RPMI7951 (cell line): ENCODE data around the gene MYL10. TPM values are rescaled to one million over a fixed set of nuclear protein-coding genes. Genes with fewer than 3 reads are reported as not detected.
"Not testable (repeated sequence)": the region's sequence is repeated elsewhere in the genome, so short reads cannot be mapped to it uniquely, and the experiment has no call there.

ENCODE experiments used
- DNase-seq: peaks from one replicate; pipeline ENCODE4 v3.0.0-alpha.2; 2012; ENCODE audit warnings: low read depth
- total RNA-seq: library from RNA; depleted of rRNA; stranded (reverse); fragments of >200 nt; shearing (Covaris generic); gene quantifications from 2 replicates; pipeline ENCODE4 v1.2.3, GENCODE V29; 2014

Gene MYL10
- total RNA-seq, 1 experiment from 2014 or later = not detected

DNA sequence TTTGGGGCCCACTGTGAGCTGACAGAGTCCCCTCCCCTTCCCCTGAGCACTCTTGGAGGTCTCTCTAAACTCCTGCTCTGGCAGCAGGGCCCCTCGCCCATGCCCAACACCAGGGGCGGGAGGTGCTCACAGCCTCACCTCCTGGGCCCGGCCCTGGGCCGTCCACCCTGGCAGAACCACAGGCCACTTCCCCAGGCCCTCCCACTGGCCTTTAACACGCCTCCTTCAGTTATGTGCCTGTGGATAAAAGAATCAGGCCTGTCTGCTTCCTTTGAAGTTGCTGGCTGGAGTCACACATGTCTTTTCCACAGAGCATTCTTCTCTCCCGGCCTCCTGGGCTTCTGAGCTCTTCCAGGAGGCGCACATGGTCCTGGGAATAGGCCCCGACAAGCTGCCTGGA is 10.2 kb downstream of the MYL10 start:
- DNase-seq = peak; percentile 83

DNA sequence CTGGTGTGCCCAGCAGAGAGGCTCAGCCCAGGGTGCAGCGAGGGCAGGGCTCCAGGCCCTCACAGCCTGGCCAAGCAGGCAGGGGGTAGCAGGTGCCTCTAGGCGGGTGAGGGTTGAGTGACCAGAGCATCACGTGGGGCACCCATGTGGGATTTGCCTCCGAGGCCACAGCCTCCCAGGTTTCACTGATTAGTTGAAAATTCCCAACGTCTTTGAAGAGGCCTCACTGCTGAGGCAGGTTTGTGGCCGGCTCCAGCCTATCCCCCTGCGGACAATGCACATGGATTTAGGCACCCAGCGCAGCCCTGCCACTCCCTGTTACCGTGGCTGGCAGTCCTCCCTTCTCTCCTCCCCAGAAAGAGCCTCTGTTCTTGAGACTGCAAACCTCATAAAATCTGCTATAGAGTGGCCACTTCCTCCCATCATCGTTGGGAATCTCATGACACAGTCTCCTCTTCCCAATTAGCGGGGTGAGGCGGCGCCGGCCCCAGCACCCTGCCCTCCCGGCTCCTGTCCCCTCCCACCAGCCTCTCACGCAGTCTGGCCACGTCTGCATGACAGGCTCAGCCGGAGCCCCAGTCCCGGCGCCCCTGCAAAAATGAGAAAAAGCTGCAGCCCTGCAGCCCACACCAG is 10.8 kb downstream of the MYL10 start:
- peak; percentile 87 for DNase-seq

DNA sequence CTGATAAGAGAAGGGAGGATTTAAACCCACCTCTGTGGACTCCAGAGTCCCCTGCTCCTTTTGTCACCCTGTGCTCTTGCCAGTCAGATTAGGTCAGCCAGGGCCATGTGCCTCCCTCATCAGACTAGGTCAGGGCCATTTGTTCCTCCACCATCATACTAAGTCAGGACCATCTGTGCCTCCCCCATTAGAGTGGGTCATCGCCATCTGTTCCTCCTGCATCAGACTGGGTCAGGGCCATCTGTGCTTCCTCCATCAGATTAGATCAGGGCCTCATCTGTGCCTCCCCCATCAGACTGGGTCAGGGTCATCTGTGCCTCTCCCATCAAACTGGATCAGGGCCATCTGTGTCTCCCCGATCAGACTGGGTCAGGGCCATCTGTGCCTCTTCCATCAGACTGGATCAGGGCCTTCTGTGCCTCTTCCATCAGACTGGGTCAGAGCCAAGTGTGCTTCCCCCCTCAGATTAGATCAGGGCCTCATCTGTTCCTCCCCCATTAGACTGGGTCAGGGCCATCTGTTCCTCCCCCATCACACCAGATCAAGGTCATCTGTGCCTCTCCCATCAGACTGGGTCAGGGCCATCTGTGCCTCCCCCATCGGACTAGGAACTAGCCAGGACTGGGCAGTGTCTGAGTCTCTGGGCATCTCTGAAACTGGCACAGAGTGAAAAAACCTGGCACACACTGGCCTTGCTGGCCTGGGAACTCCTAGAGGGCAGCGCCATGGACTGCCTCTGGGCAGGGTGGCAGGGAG is 11.5 kb downstream of the MYL10 start:
- no peak for DNase-seq

DNA sequence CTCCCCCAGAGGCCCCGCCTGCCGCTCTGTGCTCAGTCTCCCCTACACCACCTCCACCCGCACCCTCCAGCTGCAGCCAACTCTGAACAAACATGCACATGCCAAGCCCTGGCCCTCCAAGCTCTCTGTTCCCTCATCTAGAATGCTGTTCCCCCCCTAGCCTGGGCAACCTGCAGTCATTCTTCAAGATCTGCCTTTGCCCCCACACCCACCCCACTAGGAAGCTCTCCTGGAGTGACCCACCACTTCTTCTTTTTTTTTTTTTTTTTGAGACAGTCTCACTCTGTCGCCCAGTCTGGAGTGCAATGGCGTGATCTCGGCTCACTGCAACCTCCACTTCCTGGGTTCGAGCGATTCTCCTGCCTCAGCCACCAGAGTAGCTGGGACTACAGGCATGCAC is 13.7 kb downstream of the MYL10 start:
- no peak for DNase-seq

DNA sequence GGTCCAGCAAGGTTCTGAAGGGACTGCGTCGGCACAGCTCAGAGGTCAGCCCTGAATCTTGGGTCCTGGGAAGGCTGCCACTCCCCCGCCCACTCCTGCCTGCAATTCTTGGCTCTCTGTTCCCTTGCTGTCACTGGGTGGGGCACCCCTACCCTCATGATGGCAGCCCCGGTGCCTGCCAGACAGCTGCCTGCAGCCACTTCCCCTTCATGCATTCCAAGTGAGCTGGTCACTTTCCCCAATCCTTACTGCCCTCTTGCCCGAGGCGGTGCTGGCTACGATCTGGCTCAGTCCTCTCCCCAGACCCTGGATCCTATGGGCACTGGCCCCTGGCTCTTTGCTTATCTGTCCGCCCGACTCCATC is 14.2 kb downstream of the MYL10 start:
- peak; percentile 84 for DNase-seq

DNA sequence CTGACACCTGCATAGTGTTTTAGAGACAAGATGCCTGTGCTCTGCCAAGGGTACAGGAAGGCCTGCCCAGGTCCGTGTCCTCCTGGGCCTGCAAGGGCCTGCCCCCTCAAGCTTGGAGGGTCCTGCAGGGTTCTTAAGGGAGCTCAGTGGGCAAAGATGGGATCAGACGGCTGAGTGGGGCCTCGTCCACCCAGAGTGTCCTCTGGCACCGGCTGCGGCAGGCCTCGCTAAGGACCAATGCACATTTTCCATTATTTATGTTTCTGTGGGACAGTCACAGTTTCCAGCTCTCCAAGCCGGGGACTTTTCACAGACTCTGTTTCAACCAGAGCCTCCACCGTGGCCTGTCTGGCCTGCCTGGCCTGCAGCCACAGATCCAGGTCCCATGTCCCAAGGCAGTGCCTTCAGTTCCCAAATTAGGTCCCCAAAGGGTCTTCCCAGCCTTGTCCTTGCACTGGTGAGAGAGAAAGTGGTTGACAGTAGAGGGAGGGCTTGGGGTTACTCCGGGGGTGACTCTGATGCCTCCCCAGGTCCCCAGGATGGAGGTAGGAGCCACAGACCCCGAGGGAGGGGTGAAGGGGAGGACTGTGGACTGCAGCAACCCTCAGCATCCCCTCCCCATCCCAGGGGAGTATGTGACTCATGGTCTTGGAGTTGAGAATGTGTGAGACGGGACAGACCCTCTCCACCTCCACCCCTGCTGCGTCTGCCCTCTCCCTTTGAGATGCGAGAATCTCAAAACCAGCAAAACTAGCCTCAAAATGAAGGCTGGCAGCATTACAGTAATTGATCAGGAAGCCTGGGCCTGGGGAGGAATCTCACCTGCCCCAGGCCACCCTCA is 14.8 kb downstream of the MYL10 start:
- no peak for DNase-seq

DNA sequence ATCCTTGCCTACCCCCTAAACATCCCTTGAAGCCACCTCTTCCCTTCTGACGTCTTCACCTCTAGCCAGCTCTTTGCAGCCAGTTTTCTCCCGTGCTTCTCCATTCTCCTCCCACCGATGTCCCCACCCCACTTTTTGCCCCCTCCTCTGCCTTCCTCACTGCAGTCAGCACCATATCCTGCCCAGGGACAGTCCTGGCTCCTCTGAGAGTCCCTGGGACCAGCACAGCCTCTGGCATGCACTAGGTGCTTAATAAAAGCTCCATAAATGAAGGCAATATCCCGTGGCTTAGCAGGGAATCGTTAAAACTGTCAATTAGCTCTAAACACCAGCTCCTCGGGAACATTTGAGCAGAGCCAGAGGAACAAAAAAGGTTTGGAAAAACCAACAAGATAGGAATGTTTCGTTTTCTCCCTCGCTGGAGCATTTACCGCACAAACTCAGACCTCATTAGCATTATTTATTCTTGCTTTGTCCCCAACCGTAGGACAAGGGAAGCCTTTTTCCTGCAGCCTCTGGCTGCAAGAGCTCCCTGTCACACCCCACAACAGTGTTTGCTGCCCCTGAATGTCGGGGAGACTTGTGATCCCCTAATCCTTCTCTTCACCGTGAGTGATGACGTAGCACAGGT is 16.1 kb downstream of the MYL10 start:
- DNase-seq = no peak

DNA sequence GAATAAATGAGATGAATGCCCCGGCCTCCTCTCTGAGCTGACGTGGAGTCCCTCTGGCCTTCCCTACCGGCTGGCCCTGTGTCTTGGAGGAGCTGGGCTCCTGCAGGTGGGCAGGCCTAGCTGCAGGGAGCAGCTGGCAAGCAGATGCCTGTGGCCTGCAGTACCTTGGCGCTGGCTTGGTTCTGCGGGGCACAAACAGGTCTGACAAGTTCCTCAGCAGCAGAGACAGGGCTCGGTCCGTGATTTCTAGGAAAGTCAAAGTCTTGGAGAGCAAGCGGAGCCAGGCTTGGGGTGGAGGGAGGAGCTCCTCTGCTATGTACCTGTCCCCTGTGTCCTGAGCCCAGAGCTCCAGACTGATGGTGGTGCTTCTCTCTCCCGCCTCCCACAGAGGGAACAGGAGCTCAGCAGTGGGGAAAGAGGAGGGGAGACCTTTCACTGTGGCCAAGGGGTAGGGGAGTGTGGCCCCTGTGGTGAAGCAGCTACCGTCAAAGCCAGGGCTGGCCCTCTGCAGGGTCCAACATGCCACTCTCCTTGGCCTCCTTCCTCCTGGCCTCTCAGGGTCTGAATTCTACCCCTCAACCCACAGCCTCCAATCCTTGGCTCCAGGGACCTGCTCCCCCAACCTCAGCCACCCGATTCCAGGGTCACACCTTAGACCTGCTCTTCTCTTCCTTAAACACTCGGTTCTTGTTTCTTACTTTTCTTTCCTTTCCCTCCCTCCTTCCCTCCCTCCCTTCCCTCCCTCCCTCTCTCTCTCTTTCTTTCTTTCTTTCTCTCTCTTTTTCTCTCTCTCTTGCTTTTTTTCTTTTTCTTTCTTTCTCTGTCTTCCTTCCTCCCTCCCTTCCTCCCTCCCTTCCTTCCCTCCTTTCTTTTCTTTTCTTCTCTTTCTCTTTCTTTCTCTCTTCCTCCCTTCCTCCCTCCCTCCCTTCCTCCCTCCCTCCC is 20.1 kb downstream of the MYL10 start:
- no peak for DNase-seq

DNA sequence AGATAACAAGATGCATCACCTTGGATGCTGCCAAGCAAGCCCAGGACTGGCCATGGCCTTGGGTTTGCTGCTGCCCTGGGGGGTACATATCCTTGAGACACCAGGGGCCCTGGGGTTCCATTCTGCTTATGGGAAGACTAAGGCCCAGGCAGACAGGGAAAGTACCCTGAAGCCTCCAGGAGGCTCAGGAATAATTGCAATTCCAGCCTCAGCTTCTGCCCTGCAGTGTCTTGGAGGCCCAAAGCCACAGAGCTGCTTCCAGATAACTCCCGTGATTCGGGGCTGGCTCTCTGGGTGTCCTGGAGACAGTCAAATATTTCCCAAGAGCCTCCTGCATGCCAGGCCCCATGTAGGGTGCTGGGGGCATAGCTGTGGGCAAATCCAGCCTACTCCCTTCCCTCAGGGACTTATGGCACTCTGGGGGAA is 22.6 kb downstream of the MYL10 start:
- no peak for DNase-seq

DNA sequence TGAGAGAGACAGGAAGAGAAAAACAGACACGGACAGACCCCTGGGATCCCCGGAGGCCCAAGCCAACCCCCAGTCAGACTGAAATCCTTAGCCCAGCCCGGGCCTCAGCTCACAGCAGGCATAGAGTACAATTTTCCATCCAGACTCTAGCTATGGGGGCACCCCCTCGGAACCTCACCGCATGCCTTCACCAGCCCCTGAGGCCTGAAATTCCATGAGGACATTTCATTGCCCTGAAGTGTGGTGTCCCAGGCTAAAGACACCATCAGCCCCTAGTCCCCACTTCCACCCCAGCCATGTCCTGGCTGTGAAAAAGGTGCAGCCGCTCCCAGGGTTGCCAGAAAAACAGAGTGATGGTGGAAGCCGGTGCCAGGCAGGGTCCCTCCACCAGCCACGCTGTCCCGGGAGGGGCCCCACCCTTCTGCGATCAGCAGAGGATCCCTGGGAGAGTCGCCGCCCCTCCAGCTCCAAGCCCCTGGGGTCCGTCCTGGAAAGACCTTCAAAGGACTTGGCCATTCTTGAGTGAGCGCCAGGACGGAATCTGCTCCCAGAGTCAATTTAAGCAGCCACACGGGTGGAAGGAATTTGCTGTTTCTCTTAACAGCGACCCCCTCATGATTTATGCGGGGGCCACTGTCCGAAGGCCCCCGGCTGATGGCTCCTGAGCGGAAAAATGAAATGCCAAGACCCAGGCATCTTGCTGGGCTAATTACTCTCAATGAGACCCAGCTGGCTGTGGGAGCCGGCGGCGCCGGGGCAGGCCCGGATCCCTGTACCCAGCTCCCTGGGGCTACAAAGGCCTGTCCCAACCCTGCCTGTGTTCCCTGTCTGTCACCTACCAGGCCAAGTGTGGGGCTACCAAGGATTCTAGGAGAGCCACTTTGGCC is 23.2 kb downstream of the MYL10 start:
- no peak for DNase-seq

DNA sequence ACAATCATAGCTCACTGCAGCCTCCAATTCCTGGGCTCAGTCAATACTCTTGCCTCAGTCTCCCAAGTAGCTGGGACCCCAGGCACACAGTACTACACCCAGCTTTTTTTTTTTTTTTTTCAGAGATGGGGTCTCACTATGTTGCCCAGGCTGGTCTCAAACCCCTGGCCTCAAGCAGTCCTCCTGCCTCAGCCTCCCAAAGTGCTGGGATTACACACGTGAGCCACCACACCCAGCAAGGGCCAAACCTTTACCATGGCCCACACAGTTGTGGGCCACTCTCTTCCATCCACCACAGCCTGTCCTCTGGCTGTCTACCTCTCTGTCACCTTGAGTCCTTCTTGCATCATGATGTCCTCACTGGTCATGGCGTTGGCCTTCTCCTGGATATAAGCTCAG is 24.2 kb downstream of the MYL10 start:
- DNase-seq = not testable (repeated sequence)

DNA sequence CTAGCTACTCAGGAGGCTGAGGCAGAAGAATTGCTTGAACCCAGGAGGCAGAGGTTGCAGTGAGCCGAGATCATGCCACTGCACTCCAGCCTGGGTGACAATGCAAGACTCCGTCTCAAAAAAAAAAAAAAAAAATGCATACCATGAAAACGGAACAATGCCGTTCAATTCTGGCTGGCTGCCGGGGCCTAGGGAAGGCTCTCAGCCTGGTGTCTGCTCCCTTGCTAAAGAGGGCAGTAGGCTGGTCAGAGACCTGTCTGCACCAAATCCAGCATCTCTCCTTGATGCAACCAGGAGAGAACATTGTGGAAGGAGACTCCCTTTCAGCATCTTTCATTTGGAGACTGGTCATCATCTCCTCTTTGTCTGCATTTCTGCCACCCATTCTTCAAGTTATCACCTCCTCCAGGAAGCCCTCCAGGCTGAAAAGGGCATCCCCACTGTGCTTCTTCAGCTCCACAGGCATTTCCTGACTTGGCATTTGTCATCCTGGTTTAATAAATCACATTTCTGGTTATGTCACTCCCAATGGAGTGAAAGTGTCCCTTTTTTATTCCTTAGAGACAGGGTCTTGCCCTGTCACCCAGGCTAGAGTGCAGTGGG is 24.7 kb downstream of the MYL10 start:
- no peak for DNase-seq

DNA sequence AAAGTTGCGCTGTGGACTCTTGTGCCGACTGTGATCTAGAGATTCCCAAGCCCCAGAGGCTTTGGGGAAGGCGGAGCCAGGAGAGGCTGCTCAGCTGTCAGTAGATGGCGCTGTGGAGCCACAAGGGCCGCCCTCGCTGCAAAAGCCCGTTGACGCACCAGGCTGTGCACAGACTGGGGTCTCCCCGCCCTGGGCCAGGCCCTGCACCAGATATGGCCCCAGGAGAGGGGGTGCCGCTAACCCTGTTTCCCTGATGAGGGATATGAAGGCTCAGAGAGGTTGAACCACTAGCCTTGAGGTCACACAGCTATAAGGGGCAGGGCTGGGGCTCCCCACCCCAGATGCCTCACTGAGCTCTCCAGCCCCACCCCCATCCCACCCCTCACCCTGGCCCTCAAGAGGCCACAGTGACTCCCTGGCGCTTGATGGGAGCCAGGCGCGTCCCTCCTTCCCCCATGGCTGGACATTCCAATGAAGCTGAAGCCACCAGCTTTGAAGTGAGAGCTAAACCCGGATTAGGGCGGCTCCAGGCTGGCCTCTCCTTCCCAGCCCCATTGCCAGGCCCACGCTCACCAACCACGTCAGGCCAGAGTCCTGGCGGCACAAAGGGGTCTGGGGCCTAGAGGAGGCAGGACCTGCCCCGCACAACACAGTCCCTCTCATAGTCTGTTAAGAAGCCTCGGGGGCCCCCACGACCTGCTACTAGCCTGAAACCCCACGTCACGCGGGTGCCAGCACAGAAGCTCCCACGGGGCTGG is 26.4 kb downstream of the MYL10 start:
- peak; percentile 69 for DNase-seq

DNA sequence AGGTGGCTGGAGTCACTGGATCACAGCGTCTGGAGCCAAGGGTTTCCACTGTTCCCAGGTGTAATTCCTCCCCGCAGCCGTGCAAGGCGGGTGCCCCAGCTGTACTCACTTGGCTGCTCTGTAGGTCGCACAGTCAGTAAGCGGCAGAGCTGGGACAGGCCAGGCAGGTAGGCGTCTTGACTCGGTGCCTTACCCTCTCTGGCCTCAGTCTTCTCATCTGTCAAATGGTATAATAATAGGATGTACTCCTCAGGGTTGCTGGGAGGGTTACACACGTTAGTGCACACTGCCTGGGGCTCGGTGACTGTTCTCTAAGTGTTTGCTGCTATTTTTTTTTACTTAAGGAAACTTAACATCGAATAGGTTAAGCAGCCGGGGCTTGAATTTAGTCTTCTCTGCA is 27.0 kb downstream of the MYL10 start:
- no peak for DNase-seq

DNA sequence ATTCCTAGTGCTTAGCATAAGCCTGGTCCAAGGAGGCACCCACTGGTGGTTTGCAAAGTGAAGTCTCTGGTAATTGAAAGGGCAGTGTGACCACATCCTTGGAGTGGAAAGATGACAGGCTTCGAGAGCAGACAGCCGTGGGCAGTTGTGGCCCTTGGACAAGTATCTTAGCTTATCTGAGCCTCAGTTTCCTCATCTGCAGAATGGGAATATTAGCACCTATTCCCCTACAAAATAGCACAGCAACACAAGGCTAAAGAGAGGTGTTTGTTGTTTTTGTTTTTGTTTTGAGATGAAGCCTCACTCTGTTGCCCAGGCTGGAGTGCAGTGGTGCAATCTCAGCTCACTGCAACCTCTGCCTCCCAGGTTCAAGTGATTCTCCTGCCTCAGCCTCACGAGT is 29.3 kb downstream of the MYL10 start:
- no peak for DNase-seq

DNA sequence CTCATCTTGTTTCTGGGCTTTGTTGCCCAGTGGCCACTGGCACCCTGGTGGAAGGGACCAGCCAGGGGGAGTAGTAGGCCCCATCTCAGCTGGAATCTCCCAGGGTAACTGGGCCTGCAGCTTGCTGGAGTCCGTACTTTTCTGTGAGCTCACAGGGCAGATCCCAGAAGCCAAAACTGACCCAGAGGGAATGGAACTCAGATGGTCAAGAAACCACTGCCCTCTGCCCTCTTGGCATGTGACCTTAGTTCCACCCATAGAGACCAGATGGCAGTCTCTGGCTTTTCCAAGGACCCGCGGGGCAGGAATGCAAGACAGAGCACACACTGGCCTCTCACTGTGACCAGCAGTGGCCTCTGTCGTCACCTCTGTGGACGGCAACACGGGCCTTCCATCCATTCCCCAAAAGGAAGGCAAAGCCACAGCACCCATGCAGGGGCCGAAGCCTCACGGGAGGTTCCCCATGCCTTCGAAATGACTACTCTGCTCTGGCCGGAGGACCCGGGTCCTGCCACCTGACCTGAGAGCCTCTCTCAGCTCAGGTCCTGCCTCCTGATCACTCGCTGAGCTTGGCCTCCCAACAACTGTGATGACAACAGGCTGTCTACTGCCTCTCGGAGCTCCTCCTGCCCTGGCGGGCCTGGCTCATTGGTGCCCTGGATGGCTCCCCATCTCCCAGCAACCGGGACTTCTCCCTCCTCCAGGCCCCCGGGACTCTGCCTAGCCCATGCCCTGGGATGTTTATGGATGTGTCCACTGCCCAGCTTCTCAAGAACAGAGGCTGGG is 29.9 kb downstream of the MYL10 start:
- DNase-seq = peak; percentile 80

DNA sequence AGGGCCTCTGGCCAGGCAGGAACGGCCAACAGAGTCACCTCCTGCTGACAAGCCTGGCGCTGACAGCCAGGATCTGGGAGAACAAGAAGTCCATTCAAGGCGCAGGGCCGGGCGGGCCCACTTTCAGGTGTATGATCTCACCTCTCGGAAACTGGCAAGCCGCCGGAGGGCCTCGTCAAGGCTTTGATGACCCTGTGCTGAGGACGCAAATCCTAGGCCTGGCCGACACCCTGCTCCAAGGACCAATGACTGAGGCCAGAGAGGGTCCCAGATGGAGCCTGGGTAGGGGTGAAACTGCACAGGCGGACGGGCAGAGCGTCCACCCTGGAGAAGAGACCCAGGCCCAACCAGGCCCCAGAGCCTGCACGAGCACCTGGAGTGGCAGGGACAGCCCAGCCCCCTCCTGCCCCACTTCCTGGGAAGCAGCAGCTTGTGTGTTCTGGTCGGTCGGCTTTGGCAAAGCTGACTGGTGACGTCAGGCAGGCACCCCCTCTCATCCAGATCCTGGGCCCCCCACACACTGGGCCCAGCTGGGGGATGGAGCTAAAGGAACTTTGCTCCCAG is 30.6 kb downstream of the MYL10 start:
- DNase-seq = no peak

DNA sequence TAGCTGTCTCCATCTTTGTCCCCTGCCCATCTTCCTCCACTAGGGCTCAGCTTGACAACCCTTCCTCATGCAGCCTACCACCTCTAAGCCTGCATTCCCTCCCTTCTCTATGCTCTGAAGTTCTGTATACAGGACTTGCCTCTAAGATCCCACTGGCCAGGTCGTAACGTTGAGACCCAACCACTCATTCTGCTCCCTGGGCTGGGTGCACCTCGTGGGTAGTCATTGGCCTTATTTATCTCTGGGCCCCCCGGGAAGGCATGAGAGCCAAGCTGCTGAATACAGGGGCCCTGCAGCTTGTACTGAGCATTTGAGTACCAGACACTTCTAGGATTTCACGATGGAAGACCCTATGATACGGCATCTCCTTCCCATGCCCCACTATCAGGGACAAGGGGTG is 31.2 kb downstream of the MYL10 start:
- no peak for DNase-seq
